Heart right ventricle (tissue), 16 donors: Measurements from ENCODE around the gene ZNF516. TPM values are rescaled to one million over a fixed set of nuclear protein-coding genes. Genes with fewer than 3 reads are reported as not detected.

ENCODE experiments used
- ATAC-seq, 8 donors: fragments of 200-7000 bp; cut with Tn5 transposase; one replicate each; pipeline ENCODE4 v1.9.1; 2020; ENCODE audit warnings: mild to moderate bottlenecking in 8 of 8, moderate library complexity in 8 of 8, moderate number of reproducible peaks in 1 of 8
- DNase-seq, 2 donors: peaks; one replicate each; pipeline ENCODE4 v3.0.0-alpha.2; 2020
- H3K27ac ChIP-seq, 10 donors: fragments of 200-600 bp; sonication (generic) in 2 of 10; one replicate each; pipeline versions ENCODE4 v1.5.0 to v1.8.0; 2020 to 2022; ENCODE audit warnings: mild to moderate bottlenecking in 3 of 10
- H3K27me3 ChIP-seq, 7 donors: fragments of 200-600 bp; one replicate each; pipeline ENCODE4 v1.8.0; 2021 to 2022; ENCODE audit warnings: mild to moderate bottlenecking in 2 of 7
- H3K36me3 ChIP-seq, 9 donors: fragments of 200-600 bp; sonication (generic) in 1 of 9; one replicate each; pipeline versions ENCODE4 v1.5.0 to v1.8.0; 2020 to 2022; ENCODE audit warnings: mild to moderate bottlenecking in 2 of 9
- H3K4me1 ChIP-seq, 9 donors: fragments of 200-600 bp; sonication (generic) in 1 of 9; one replicate each; pipeline versions ENCODE4 v1.5.0 to v1.8.0; 2020 to 2022; ENCODE audit warnings: mild to moderate bottlenecking in 4 of 9
- H3K4me3 ChIP-seq, 10 donors: fragments of 200-600 bp; sonication (generic) in 2 of 10; one replicate each; pipeline versions ENCODE4 v1.5.0 to v1.8.0; 2020 to 2022; ENCODE audit warnings: mild to moderate bottlenecking in 7 of 10, moderate library complexity in 2 of 10
- H3K9me3 ChIP-seq, 11 donors: fragments of 200-600 bp in 10 of 11; sonication (generic) in 2 of 11; one replicate each; pipeline versions ENCODE4 v1.5.0 to v1.8.0; 2013 to 2022; ENCODE audit warnings: mild to moderate bottlenecking in 2 of 11, control low read depth in 1 of 11, moderate library complexity in 1 of 11
- CTCF ChIP-seq, 9 donors: fragments of 200-600 bp; sonication (generic) in 2 of 9; IDR thresholded peaks; one replicate each; pipeline versions ENCODE4 v1.5.0 to v1.8.0; 2021 to 2022; ENCODE audit warnings: antibody characterized with exemption in 9 of 9, mild to moderate bottlenecking in 5 of 9, moderate library complexity in 1 of 9
- WGBS, 2 donors: extraction: QIAGEN DNeasy Blood & Tissue Kit; methylation state at CpG; one replicate each; pipeline ENCODE4 v1.1.7; 2013; ENCODE audit warnings: inconsistent platforms in 1 of 2; 5-methylcytosine and 5-hydroxymethylcytosine counted together
- intact Hi-C, 10 donors: fragments of 100-400 bp; cut with DNase I; formaldehyde crosslinking; loops; one replicate each; pipeline versions ENCODE4 v1.11.1 to v1.14.2; 2022
- polyA plus RNA-seq, 2 donors: library from polyadenylated mRNA; stranded (reverse); fragments of 200-250 nt; gene quantifications; one replicate each; pipeline ENCODE4 v1.2.3, GENCODE V29; 2013
- total RNA-seq, 10 donors: library from RNA; stranded (reverse); fragmentation: NEBNext Ultra II Directional in 3 of 10; extraction: Animal tissue kit (Norgen Biotek cat#: 25700) in 3 of 10; gene quantifications; one replicate each; pipeline versions ENCODE4 v1.2.1 to v1.2.4, GENCODE V29; 2021 to 2023
- donor health status: Arrhythmogenic right ventricular cardiomyopathy.
- donor health status: ischemic (EF 13 %, LVEDD 7.1; RV severe dilation, severe dysfunction).
- donor health status: healthy with polysubstance abuse.
- donor health status: DM: no; HTN: yes; CAD: no.
- donor health status: DM: no; HTN: no; CAD: no.
- donor health status: ischemic (EF 25% LVEDD 6.9; RV normal size, moderate dysfunction).
- donor health status: ischemic (EF 25% LVEDD 5.7; RV mildly dilated, moderate dysfunction).
- donor health status: healthy.
- donor health status: DM: yes; HTN: yes; CAD: no.
- donor health status: Ischemic cardiomyopathy.
- donor health status: ischemic (EF 35%, LVEDD 5.7; RV mildly dilated, moderate dysfunction).
- donor health status: nonischemic (EF 11% LVEDD 7.7; RV severe dilation, severe dysfunction).
- donor health status: DM: yes; HTN: yes; CAD: no.
- donor health status: PGD.
- donor health status: ischemic (EF 29% LVEDD 5.4; RV normal size, mild dysfunction).
- donor health status: nonischemic (EF 23%, LVEDD 6.1; RV moderate dilation, normal function).

The ZNF516 gene
- total and polyA plus RNA-seq, 12 donors, result 2.6 to 24.8 (median 17.3) TPM

DNA sequence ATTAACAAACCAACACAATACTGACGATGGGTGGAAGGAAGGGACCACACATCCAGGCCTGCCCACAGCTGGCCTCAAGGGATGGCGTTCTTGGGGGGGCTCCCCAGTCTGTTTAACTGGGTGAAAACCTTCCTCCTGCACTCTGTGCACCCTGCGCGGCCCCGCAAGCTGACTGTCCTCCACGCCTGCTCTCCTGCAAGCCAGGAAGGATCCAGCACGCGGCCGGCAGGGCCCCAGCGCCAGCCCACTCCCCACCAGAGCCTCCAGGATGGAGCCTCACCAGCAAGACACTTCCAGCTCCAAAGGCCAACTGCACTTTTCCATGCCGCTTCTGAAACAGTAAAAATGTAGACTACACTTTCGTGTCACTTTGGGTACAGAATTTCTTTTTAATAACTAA is 135.1 kb downstream of the ZNF516 start:
- intact Hi-C loops, result loop anchor here in 1 of 10 donors (10.0 kb wide), 1 partner anchor 1965 kb away; no protein-coding TSS in a partner anchor
- DNase-seq, result no peak
- Histone ChIP-seq H3K27me3 (no peaks in the 10 kb centered on the region), H3K4me3 (no peak overlapping the region), H3K4me1 (no peaks in the 10 kb centered on the region), H3K9me3 (no peaks in the 10 kb centered on the region), H3K27ac (no peak overlapping the region), H3K36me3 (peaks cover 0 to 87% (median 36%) of the 10 kb centered on the region in 9 donors)
- no peak for ATAC-seq
- 95 to 98% methylated on average over 12 of the region's 12 CpGs for WGBS, 2 donors
- TF ChIP-seq CTCF (IDR thresholded peaks at IDR 0.05), result no peak

GRCh38 chr18:76358774-76359173 is 136.3 kb downstream of the ZNF516 start:
- no peak for DNase-seq
- no peak overlapping the region for H3K4me3 ChIP-seq
- 81 to 84% methylated on average over 8 of the region's 8 CpGs for WGBS, 2 donors

DNA sequence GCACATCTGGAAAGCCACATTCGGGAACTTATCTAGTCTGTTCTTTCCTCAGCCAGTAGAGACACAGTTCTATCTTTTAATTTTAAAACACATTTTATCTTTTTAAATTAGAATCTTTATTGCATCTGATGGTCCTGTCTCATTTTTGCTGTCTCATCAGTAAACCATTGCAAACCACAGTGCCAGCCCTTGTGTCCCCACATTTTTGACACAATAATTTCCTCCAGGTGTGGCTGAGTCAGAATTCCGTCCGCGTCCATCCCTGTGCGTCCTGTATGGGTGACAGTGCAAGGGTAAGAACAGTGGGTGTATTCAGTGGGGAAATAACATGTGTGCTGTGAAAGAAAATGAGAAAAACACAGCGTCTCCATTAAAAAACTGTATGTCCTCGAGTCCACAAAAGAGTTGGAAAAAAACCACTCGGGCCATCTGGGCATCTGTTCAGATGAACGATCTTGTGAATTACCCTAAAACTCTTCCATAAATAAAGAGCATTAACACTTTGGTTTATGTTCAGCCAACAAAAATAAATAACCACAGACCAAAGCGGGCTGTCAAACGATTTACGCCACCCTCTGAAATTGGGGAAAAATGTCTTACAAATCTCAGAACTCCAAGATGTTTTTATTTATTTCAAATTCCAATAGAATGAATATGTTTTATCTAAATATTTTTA is 137.3 kb downstream of the ZNF516 start:
- Histone ChIP-seq H3K27me3 (no peaks in the 10 kb centered on the region), H3K4me3 (no peak overlapping the region), H3K9me3 (peaks cover 0 to 9% (median 0%) of the 10 kb centered on the region in 11 donors), H3K36me3 (peaks cover 0 to 70% (median 36%) of the 10 kb centered on the region in 9 donors), H3K27ac (no peak overlapping the region), H3K4me1 (peaks cover 0 to 6% (median 0%) of the 10 kb centered on the region in 9 donors)
- WGBS, 2 donors, result 77 to 78% methylated on average over 12 of the region's 12 CpGs
- TF ChIP-seq CTCF (IDR thresholded peaks at IDR 0.05), result no peak
- no peak for DNase-seq
- ATAC-seq, result no peak
- intact Hi-C loops, result no loop called here

More at GRCh38 chr18:76358774-76359173, 136.3 kb downstream of the ZNF516 start:
- TF ChIP-seq CTCF (IDR thresholded peaks at IDR 0.05), result no peak
- no peaks in the 10 kb centered on the region for H3K27me3 ChIP-seq
- intact Hi-C loops, result no loop called here
- peaks cover 0 to 78% (median 36%) of the 10 kb centered on the region in 9 donors for H3K36me3 ChIP-seq
- peaks cover 0 to 3% (median 0%) of the 10 kb centered on the region in 11 donors for H3K9me3 ChIP-seq
- H3K27ac ChIP-seq, result no peak overlapping the region
- peaks cover 0 to 6% (median 0%) of the 10 kb centered on the region in 9 donors for H3K4me1 ChIP-seq
- ATAC-seq, result no peak

GRCh38 chr18:76357174-76357573 is 137.9 kb downstream of the ZNF516 start:
- peaks cover 0 to 9% (median 0%) of the 10 kb centered on the region in 11 donors for H3K9me3 ChIP-seq
- ATAC-seq (no peak), DNase-seq (no peak)
- H3K4me3 ChIP-seq, result no peak overlapping the region
- H3K36me3 ChIP-seq, result peaks cover 0 to 64% (median 33%) of the 10 kb centered on the region in 9 donors
- intact Hi-C loops, result no loop called here
- 91 to 95% methylated on average over 26 of the region's 26 CpGs for WGBS, 2 donors
- H3K4me1 ChIP-seq, result peaks cover 0 to 8% (median 3%) of the 10 kb centered on the region in 9 donors
- no peak for TF ChIP-seq CTCF (IDR thresholded peaks at IDR 0.05)
- H3K27me3 ChIP-seq, result no peaks in the 10 kb centered on the region
- H3K27ac ChIP-seq, result no peak overlapping the region
